SK-N-SH (cell line): ENCODE measurements around the gene SETDB2. TPM values are rescaled to one million over a fixed set of nuclear protein-coding genes. Genes with fewer than 3 reads are reported as not detected.

Experiments
- CTCF ChIA-PET: fragments of 300-600, 350-600 bp; formaldehyde crosslinking; extraction: SDS; loops from one replicate; lab custom pipeline; 2021; lab: Yijun Ruan, JAX
- POLR2A ChIA-PET: fragments of 350-600 bp; sonication (Branson Sonifier 250); formaldehyde crosslinking; extraction: SDS; loops from one replicate; lab custom pipeline; 2020; ENCODE audit warnings: antibody characterized with exemption, inconsistent platforms; lab: Yijun Ruan, JAX
- DNase-seq: peaks from one replicate; pipeline ENCODE4 v3.0.0; 2012
- H2AFZ ChIP-seq: fragments of 200-600 bp; sonication (generic); 2 replicates; pipeline ENCODE4 v1.8.1; 2016; ENCODE audit warnings: antibody characterized with exemption, mild to moderate bottlenecking, low read depth
- H3F3A ChIP-seq: fragments of 200-600 bp; sonication (generic); replicated peaks from 2 replicates; pipeline ENCODE3; 2016; ENCODE audit warnings: antibody characterized with exemption, mild to moderate bottlenecking; ENCODE audit not compliant: insufficient read depth
- H3K27ac ChIP-seq, 2 experiments: fragments of 200-500 bp in 1 of 2; fragments of 200-600 bp in 1 of 2; sonication (Bioruptor generic) in 1 of 2; sonication (generic), shearing (Covaris generic) in 1 of 2; 2 replicates each; pipeline versions ENCODE4 v1.5.1 to v1.6.1; 2014 to 2016; ENCODE audit warnings: low read depth in 2 of 2, inconsistent platforms in 1 of 2, low read length in 1 of 2, mild to moderate bottlenecking in 1 of 2, mixed read lengths in 1 of 2
- H3K27me3 ChIP-seq: fragments of 200-600 bp; sonication (generic), shearing (Covaris generic); 2 replicates; pipeline ENCODE4 v1.6.1; 2016; ENCODE audit warnings: mixed run types; ENCODE audit not compliant: insufficient read depth
- H3K36me3 ChIP-seq, 2 experiments: fragments of 200-500 bp in 1 of 2; fragments of 200-600 bp in 1 of 2; sonication (Bioruptor generic) in 1 of 2; sonication (generic) in 1 of 2; replicated peaks in 1 of 2; 2 replicates each; pipeline versions ENCODE3 to v1.5.1; 2014 to 2016; ENCODE audit warnings: low read length in 1 of 2, mild to moderate bottlenecking in 1 of 2; ENCODE audit not compliant: insufficient read depth in 2 of 2, control insufficient read depth in 1 of 2
- H3K4me1 ChIP-seq, 2 experiments: fragments of 200-500 bp in 1 of 2; fragments of 200-600 bp in 1 of 2; sonication (Bioruptor generic) in 1 of 2; sonication (generic), shearing (Covaris generic) in 1 of 2; 2 replicates each; pipeline versions ENCODE4 v1.5.1 to v1.6.1; 2014 to 2016; ENCODE audit warnings: low read depth in 1 of 2, low read length in 1 of 2, mixed run types in 1 of 2; ENCODE audit not compliant: insufficient read depth in 2 of 2, control insufficient read depth in 1 of 2
- H3K4me2 ChIP-seq: fragments of 200-600 bp; sonication (generic), shearing (Covaris generic); 2 replicates; pipeline ENCODE4 v1.6.1; 2017; ENCODE audit warnings: mixed run types
- H3K4me3 ChIP-seq, 2 experiments: fragments of 200-500 bp in 1 of 2; fragments of 200-600 bp in 1 of 2; sonication (Bioruptor generic) in 1 of 2; sonication (generic), shearing (Covaris generic) in 1 of 2; 2 replicates each; pipeline versions ENCODE4 v1.5.1 to v1.8.1; 2014 to 2016; ENCODE audit warnings: low read depth in 2 of 2, inconsistent platforms in 1 of 2, low read length in 1 of 2, mild to moderate bottlenecking in 1 of 2, mixed read lengths in 1 of 2, moderate library complexity in 1 of 2
- H3K79me2 ChIP-seq: fragments of 200-600 bp; sonication (generic); 2 replicates; pipeline ENCODE4 v1.8.1; 2017; ENCODE audit warnings: mild to moderate bottlenecking; ENCODE audit not compliant: insufficient read depth
- H3K9ac ChIP-seq: fragments of 200-600 bp; sonication (generic); 2 replicates; pipeline ENCODE4 v1.6.1; 2017; ENCODE audit warnings: mixed run types
- H3K9me2 ChIP-seq: fragments of 200-600 bp; sonication (generic); 2 replicates; pipeline ENCODE4 v1.6.1; 2017; ENCODE audit warnings: mixed run types
- H3K9me3 ChIP-seq: fragments of 200-600 bp; sonication (generic); 2 replicates; pipeline ENCODE4 v1.6.1; 2017; ENCODE audit warnings: mixed run types, mild to moderate bottlenecking, moderate library complexity
- H4K20me1 ChIP-seq: fragments of 200-600 bp; sonication (generic); 2 replicates; pipeline ENCODE4 v1.6.1; 2017; ENCODE audit warnings: mild to moderate bottlenecking, mixed run types; ENCODE audit not compliant: insufficient read depth
- CTCF ChIP-seq: fragments of 200-600 bp; sonication (generic); IDR thresholded peaks from 2 replicates; pipeline ENCODE4 v1.6.1; 2017; ENCODE audit warnings: antibody characterized with exemption, mild to moderate bottlenecking, moderate library complexity
- ELF1 ChIP-seq: IDR thresholded peaks from 2 replicates; pipeline ENCODE4 v1.4.0; 2012
- EP300 ChIP-seq, 2 experiments: IDR thresholded peaks; 2 replicates each; pipeline versions ENCODE4 v1.4.0 to v1.6.1; 2012; ENCODE audit warnings: borderline replicate concordance in 1 of 2, low read depth in 1 of 2, low read length in 1 of 2
- EZH2phosphoT487 ChIP-seq: fragments of 200-600 bp; sonication (generic); IDR thresholded peaks from 2 replicates; pipeline ENCODE4 v1.6.1; 2017; ENCODE audit warnings: low read depth, mixed run types, mild to moderate bottlenecking, antibody characterized with exemption, moderate library complexity, borderline replicate concordance
- FOSL2 ChIP-seq: IDR thresholded peaks from 2 replicates; pipeline ENCODE4 v1.4.0; 2012; ENCODE audit warnings: low read depth, mild to moderate bottlenecking, moderate library complexity, borderline replicate concordance
- FOXM1 ChIP-seq: IDR thresholded peaks from 2 replicates; pipeline ENCODE4 v1.4.0; 2012; ENCODE audit warnings: low read depth, mild to moderate bottlenecking
- GABPA ChIP-seq: IDR thresholded peaks from 2 replicates; pipeline ENCODE4 v1.4.0; 2012; ENCODE audit warnings: low read depth, mild to moderate bottlenecking
- GATA2 ChIP-seq: sonication (generic); formaldehyde crosslinking; IDR thresholded peaks from 2 replicates; pipeline ENCODE4 v1.5.0; 2020; ENCODE audit warnings: mild to moderate bottlenecking, missing genetic modification reagents
- JUND ChIP-seq: IDR thresholded peaks from 2 replicates; pipeline ENCODE4 v1.4.0; 2012
- NRF1 ChIP-seq: IDR thresholded peaks from 2 replicates; pipeline ENCODE4 v1.6.1; 2012; ENCODE audit warnings: low read depth, mild to moderate bottlenecking, low read length
- RCOR1 ChIP-seq: fragments of 150-350 bp; IDR thresholded peaks from 2 replicates; pipeline ENCODE4 v1.6.1; 2017; ENCODE audit warnings: antibody characterized with exemption, low read length
- RXRA ChIP-seq: IDR thresholded peaks from 2 replicates; pipeline ENCODE4 v1.4.0; 2012; ENCODE audit warnings: low read depth, mild to moderate bottlenecking, borderline replicate concordance
- SIN3A ChIP-seq: IDR thresholded peaks from 2 replicates; pipeline ENCODE4 v1.6.1; 2012; ENCODE audit warnings: low read depth, mild to moderate bottlenecking, low read length, moderate library complexity, borderline replicate concordance
- SMC3 ChIP-seq: IDR thresholded peaks from 2 replicates; pipeline ENCODE4 v1.6.1; 2012; ENCODE audit warnings: low read depth, low read length, improper control_type of control experiment
- TCF12 ChIP-seq: IDR thresholded peaks from 2 replicates; pipeline ENCODE4 v1.4.0; 2012
- WGBS: methylation state at CpG from one replicate; pipeline ENCODE4 v1.1.6; 2017; ENCODE audit warnings: low lambda C conversion rate; 5-methylcytosine and 5-hydroxymethylcytosine counted together
- polyA plus RNA-seq, 3 experiments: library from polyadenylated mRNA; depleted of rRNA; stranded (reverse); fragments of >200 nt; gene quantifications; 2 replicates each; pipeline ENCODE4 v1.2.3, GENCODE V29; 2012
- TF ChIP-seq, protein P1 (sequence below): IDR thresholded peaks from 2 replicates; pipeline ENCODE4; 2012
- TF ChIP-seq, protein P2 (sequence below): IDR thresholded peaks from 2 replicates; pipeline ENCODE4 v1.4.0; 2012; ENCODE audit warnings: low read depth

The SETDB2 gene
- polyA plus RNA-seq, 1 of the 3 experiments (the other 2 are of a cell fraction) = 1.9 TPM

DNA sequence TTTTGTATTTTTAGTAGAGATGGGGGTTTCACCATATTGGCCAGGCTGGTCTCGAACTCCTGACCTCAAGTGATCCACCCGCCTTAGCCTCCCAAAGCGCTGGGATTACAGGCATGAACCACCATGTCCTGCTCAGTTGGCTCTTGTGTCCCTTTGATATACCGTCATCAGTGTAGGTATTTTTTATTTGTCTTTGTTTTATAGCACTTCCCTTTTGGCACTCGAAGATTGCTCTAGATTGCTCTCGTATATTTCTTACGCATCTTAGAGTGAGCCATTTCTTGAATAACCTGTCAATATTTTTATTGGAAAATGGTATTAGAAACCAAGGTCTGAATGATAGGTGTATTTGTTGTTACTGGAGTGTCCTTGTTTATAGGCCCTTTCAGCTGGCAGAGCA is 9.4 kb downstream of the SETDB2 start:
- Histone ChIP-seq H3K4me2 (no peak overlapping the region), H3K9me3 (no peaks in the 10 kb centered on the region), H3F3A (peaks cover 4% of the 10 kb centered on the region), H4K20me1 (no peaks in the 10 kb centered on the region), H3K9ac (no peak overlapping the region), H3K4me3 (no peak overlapping the region), H3K27ac (no peak overlapping the region), H3K36me3 (peaks cover 0 to 10% of the 10 kb centered on the region in 2 experiments), H2AFZ (no peak overlapping the region), H3K27me3 (no peaks in the 10 kb centered on the region), H3K9me2 (no peaks in the 10 kb centered on the region), H3K79me2 (peaks cover 18% of the 10 kb centered on the region), H3K4me1 (no peaks in the 10 kb centered on the region; a peak in 1 of 4 replicates)
- ChIA-PET POLR2A (no interaction called here), CTCF (interaction anchor here (0.9 kb wide), 1 partner anchor 154 kb away, joined by 3 read pairs; no protein-coding TSS in a partner anchor)
- WGBS = 97% methylated on average over 7 of the region's 7 CpGs
- DNase-seq = no peak
- TF ChIP-seq NRF1 (no peak), JUND (no peak), FOXM1 (no peak), RCOR1 (no peak), FOSL2 (no peak), TCF12 (no peak), SMC3 (no peak), ELF1 (no peak), CTCF (no peak), SIN3A (no peak), GABPA (no peak)
- TF ChIP-seq, protein P1, sequence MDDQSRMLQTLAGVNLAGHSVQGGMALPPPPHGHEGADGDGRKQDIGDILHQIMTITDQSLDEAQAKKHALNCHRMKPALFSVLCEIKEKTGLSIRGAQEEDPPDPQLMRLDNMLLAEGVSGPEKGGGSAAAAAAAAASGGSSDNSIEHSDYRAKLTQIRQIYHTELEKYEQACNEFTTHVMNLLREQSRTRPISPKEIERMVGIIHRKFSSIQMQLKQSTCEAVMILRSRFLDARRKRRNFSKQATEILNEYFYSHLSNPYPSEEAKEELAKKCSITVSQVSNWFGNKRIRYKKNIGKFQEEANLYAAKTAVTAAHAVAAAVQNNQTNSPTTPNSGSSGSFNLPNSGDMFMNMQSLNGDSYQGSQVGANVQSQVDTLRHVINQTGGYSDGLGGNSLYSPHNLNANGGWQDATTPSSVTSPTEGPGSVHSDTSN = no peak
- TF ChIP-seq, protein P2, sequence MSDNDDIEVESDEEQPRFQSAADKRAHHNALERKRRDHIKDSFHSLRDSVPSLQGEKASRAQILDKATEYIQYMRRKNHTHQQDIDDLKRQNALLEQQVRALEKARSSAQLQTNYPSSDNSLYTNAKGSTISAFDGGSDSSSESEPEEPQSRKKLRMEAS = no peak

- no peaks in the 10 kb centered on the region for H3K9me3 ChIP-seq
- DNase-seq = no peak
- ChIA-PET CTCF (interaction anchor here (0.5 to 0.7 kb wide), 2 partner anchors 23 to 84 kb away, joined by 3 read pairs; no protein-coding TSS in a partner anchor), POLR2A (no interaction called here)
- H3K79me2 ChIP-seq = peaks cover 8% of the 10 kb centered on the region; the same call in 1 of the 2 replicates
- H3K4me2 ChIP-seq = no peak overlapping the region
- H3K4me3 ChIP-seq = no peak overlapping the region
- no peaks in the 10 kb centered on the region; a peak in 1 of 4 replicates for H3K4me1 ChIP-seq
- no peak overlapping the region for H3K9ac ChIP-seq
- 73% methylated on average over 4 of the region's 4 CpGs for WGBS
- no peak overlapping the region for H3K27ac ChIP-seq
- H3K36me3 ChIP-seq = peaks cover 0 to 10% of the 10 kb centered on the region in 2 experiments
- H3K9me2 ChIP-seq = no peaks in the 10 kb centered on the region
- no peak overlapping the region for H2AFZ ChIP-seq
- H4K20me1 ChIP-seq = no peaks in the 10 kb centered on the region
- TF ChIP-seq RXRA (no peak), EZH2phosphoT487 (no peak), EP300 (IDR thresholded peaks at IDR 0.05; ENCODE audit: borderline replicate concordance in 1 of 2, low read depth in 1 of 2, low read length in 1 of 2) (no peak), GATA2 (CRISPR knock-in tag) (no peak), CTCF (no peak), JUND (no peak)
- H3F3A ChIP-seq = peaks cover 4% of the 10 kb centered on the region
- H3K27me3 ChIP-seq = no peaks in the 10 kb centered on the region
These were observed 10.4 kb downstream of the SETDB2 start for GRCh38 chr13:49454388-49455006.
